HCT116 (cell line): ENCODE measurements around the gene PPFIBP1. TPM values are rescaled to one million over a fixed set of nuclear protein-coding genes. Genes with fewer than 3 reads are reported as not detected.

ENCODE experiments used
- ATAC-seq: fragments of 200-7000 bp; cut with Tn5 transposase; 2 replicates; pipeline ENCODE4 v1.9.1; 2020; ENCODE audit warnings: mild to moderate bottlenecking, moderate library complexity
- BruUV-seq: library from RNA; stranded (reverse); fragments of 400-500 nt; replicated peaks from 2 replicates; lab custom pipeline; 2021; lab: Mats Ljungman, UMichigan
- CTCF ChIA-PET: fragments of 300-600 bp; sonication (Branson Sonifier 250); formaldehyde crosslinking; loops from one replicate; lab custom pipeline; 2021; ENCODE audit warnings: antibody characterized with exemption; lab: Charles Lee
- POLR2A ChIA-PET: fragments of 300-600, 350-600 bp; sonication (Branson Sonifier 250); formaldehyde crosslinking; loops from one replicate; lab custom pipeline; 2021; ENCODE audit warnings: antibody characterized with exemption; lab: Charles Lee
- RAD21 ChIA-PET, 2 experiments: fragments of 300-600 bp; sonication (Branson Sonifier 250); formaldehyde crosslinking; loops; one replicate each; lab custom pipeline; 2023; ENCODE audit warnings: low total read pairs in 2 of 2; ENCODE audit not compliant: uncharacterized antibody in 2 of 2, unreplicated experiment in 2 of 2, low non-redundant PET in 1 of 2; lab: Charles Lee
- DNase-seq: peaks from one replicate; pipeline ENCODE4 v3.0.0-alpha.2; 2010; ENCODE audit warnings: low read depth, low spot score
- H2AFZ ChIP-seq: fragments of 200-600 bp; shearing (Covaris generic), sonication (generic); 2 replicates; pipeline ENCODE4 v1.6.1; 2017; ENCODE audit warnings: low read depth, mixed run types, mixed read lengths, antibody characterized with exemption, low read length; ENCODE audit not compliant: poor library complexity, severe bottlenecking
- H3K27ac ChIP-seq: 2 replicates; pipeline ENCODE4 v1.5.1; 2012; ENCODE audit warnings: low read depth, low read length
- H3K27me3 ChIP-seq: fragments of 200-600 bp; sonication (generic); 2 replicates; pipeline ENCODE4 v1.6.1; 2016; ENCODE audit warnings: mixed run types, low read length, mixed read lengths; ENCODE audit not compliant: insufficient read depth
- H3K36me3 ChIP-seq, 2 experiments: fragments of 200-500 bp in 1 of 2; fragments of 200-600 bp in 1 of 2; sonication (Bioruptor generic) in 1 of 2; sonication (generic) in 1 of 2; 2 replicates each; pipeline versions ENCODE4 v1.5.1 to v1.6.1; 2014 to 2016; ENCODE audit warnings: low read length in 2 of 2, inconsistent platforms in 1 of 2, mixed read lengths in 1 of 2, mixed run types in 1 of 2; ENCODE audit not compliant: insufficient read depth in 2 of 2, control insufficient read depth in 1 of 2
- H3K4me1 ChIP-seq, 2 experiments: fragments of 200-600 bp in 1 of 2; sonication (generic) in 1 of 2; 2 replicates each; pipeline versions ENCODE4 v1.5.1 to v1.6.1; 2012 to 2017; ENCODE audit warnings: low read length in 2 of 2, inconsistent platforms in 1 of 2, mild to moderate bottlenecking in 1 of 2, mixed read lengths in 1 of 2, mixed run types in 1 of 2, moderate library complexity in 1 of 2; ENCODE audit not compliant: insufficient read depth in 2 of 2, control insufficient read depth in 1 of 2
- H3K4me2 ChIP-seq: fragments of 200-600 bp; sonication (generic); 2 replicates; pipeline ENCODE4 v1.6.1; 2017; ENCODE audit warnings: mixed run types, low read length, mixed read lengths
- H3K4me3 ChIP-seq, 2 experiments: fragments of 200-600 bp in 1 of 2; sonication (generic) in 1 of 2; replicated peaks in 1 of 2; 2 replicates each; pipeline ENCODE4 v1.5.1; 2011 to 2016; ENCODE audit warnings: low read length in 2 of 2, control low read depth in 1 of 2, low read depth in 1 of 2, mild to moderate bottlenecking in 1 of 2, mixed read lengths in 1 of 2, mixed run types in 1 of 2
- H3K79me2 ChIP-seq: fragments of 200-600 bp; sonication (generic); 2 replicates; pipeline ENCODE4 v1.6.1; 2017; ENCODE audit warnings: mild to moderate bottlenecking, mixed run types, low read length, moderate library complexity, mixed read lengths; ENCODE audit not compliant: insufficient read depth
- H3K9ac ChIP-seq: fragments of 200-600 bp; sonication (generic); 2 replicates; pipeline ENCODE4 v1.6.1; 2016; ENCODE audit warnings: low read length, mixed read lengths
- H3K9me2 ChIP-seq: fragments of 200-600 bp; sonication (generic), shearing (Covaris generic); 2 replicates; pipeline ENCODE4 v1.6.1; 2017; ENCODE audit warnings: mixed run types, mild to moderate bottlenecking, moderate library complexity; ENCODE audit not compliant: insufficient read depth
- H3K9me3 ChIP-seq, 2 experiments: fragments of 200-500 bp in 1 of 2; fragments of 200-600 bp in 1 of 2; sonication (Bioruptor generic) in 1 of 2; sonication (generic) in 1 of 2; 2 replicates each; pipeline ENCODE4 v1.6.1; 2014 to 2017; ENCODE audit warnings: low read length in 2 of 2, mixed read lengths in 2 of 2, inconsistent platforms in 1 of 2, low read depth in 1 of 2, mild to moderate bottlenecking in 1 of 2, mixed run types in 1 of 2, moderate library complexity in 1 of 2; ENCODE audit not compliant: control insufficient read depth in 1 of 2, insufficient read depth in 1 of 2
- H4K20me1 ChIP-seq: fragments of 200-600 bp; sonication (generic), shearing (Covaris generic); 2 replicates; pipeline ENCODE4 v1.6.1; 2017; ENCODE audit warnings: mixed run types, mild to moderate bottlenecking, moderate library complexity; ENCODE audit not compliant: insufficient read depth
- CEBPB ChIP-seq: IDR thresholded peaks from 2 replicates; pipeline ENCODE4 v1.6.1; 2012; ENCODE audit warnings: low read depth
- EGR1 ChIP-seq: IDR thresholded peaks from 2 replicates; pipeline ENCODE4 v1.6.1; 2012; ENCODE audit warnings: low read depth
- ELF1 ChIP-seq: IDR thresholded peaks from 2 replicates; pipeline ENCODE4 v1.6.1; 2012; ENCODE audit warnings: low read depth, borderline replicate concordance
- EZH2 ChIP-seq: fragments of 200-600 bp; sonication (generic); IDR thresholded peaks from 2 replicates; pipeline ENCODE4 v1.6.1; 2017; ENCODE audit warnings: antibody characterized with exemption, mixed run types
- FOSL1 ChIP-seq: IDR thresholded peaks from 2 replicates; pipeline ENCODE4 v1.6.1; 2012; ENCODE audit warnings: low read depth
- JUND ChIP-seq: IDR thresholded peaks from 2 replicates; pipeline ENCODE4 v1.6.1; 2012
- POLR2AphosphoS5 ChIP-seq: IDR thresholded peaks from 2 replicates; pipeline ENCODE4 v1.6.1; 2011; ENCODE audit warnings: mild to moderate bottlenecking, low read depth, low read length, moderate library complexity
- REST ChIP-seq: IDR thresholded peaks from 2 replicates; pipeline ENCODE4 v1.6.1; 2012; ENCODE audit warnings: low read depth
- TCF7L2 ChIP-seq: IDR thresholded peaks from 2 replicates; pipeline ENCODE4 v1.7.0; 2011; ENCODE audit warnings: borderline replicate concordance, inconsistent platforms; ENCODE audit not compliant: insufficient read depth, insufficient read length; ENCODE audit errors: extremely low read depth
- ZFX ChIP-seq: fragments of 450-650 bp; IDR thresholded peaks from 2 replicates; pipeline ENCODE4 v1.6.1; 2017
- ZNF274 ChIP-seq: fragments of 200-500 bp; sonication (Bioruptor generic); IDR thresholded peaks from 2 replicates; pipeline ENCODE4 v1.6.1; 2014; ENCODE audit warnings: mild to moderate bottlenecking, low read depth, low read length, inconsistent platforms
- intact Hi-C: fragments of 100-400 bp; cut with micrococcal nuclease; formaldehyde crosslinking; loops from 2 replicates; pipeline ENCODE4 v1.10.0; 2022
- total RNA-seq: library from RNA; stranded (reverse); gene quantifications from one replicate; pipeline ENCODE4 v1.2.1, GENCODE V29; 2021; ENCODE audit not compliant: unreplicated experiment

Gene PPFIBP1
- total RNA-seq, 1 experiment from 2014 or later, result 102 TPM

- no TSS peak for BruUV-seq
- Histone ChIP-seq H3K4me2 (no peak overlapping the region), H3K27ac (no peak overlapping the region), H3K9me2 (no peaks in the 10 kb centered on the region), H2AFZ (no peak overlapping the region), H3K9ac (no peak overlapping the region), H3K27me3 (no peaks in the 10 kb centered on the region), H3K4me3 (no peak overlapping the region), H3K4me1 (no peaks in the 10 kb centered on the region), H3K9me3 (no peaks in the 10 kb centered on the region), H3K36me3 (peaks cover 0 to 10% of the 10 kb centered on the region in 2 experiments; a peak in 1 of 4 replicates), H3K79me2 (no peaks in the 10 kb centered on the region), H4K20me1 (no peaks in the 10 kb centered on the region)
- ATAC-seq (no peak), DNase-seq (no peak)
- ChIA-PET CTCF (no interaction called here), RAD21 (no interaction called here), POLR2A (no interaction called here)
- intact Hi-C loops, result no loop called here
- TF ChIP-seq ZNF274, result no peak
- no peak for TF ChIP-seq JUND
- no peak for TF ChIP-seq ZFX
- no peak for TF ChIP-seq EGR1
- no peak for TF ChIP-seq POLR2AphosphoS5
- TF ChIP-seq FOSL1, result no peak
- TF ChIP-seq TCF7L2, result no peak
- no peak for TF ChIP-seq CEBPB
Observed at GRCh38 chr12:27673101-27673718, 149.2 kb downstream of the PPFIBP1 start.

GRCh38 chr12:27674989-27675388, 151.0 kb downstream of the PPFIBP1 start:
- Histone ChIP-seq H4K20me1 (no peaks in the 10 kb centered on the region), H3K9me2 (no peaks in the 10 kb centered on the region), H3K36me3 (peaks cover 2 to 16% of the 10 kb centered on the region in 2 experiments; a peak in 3 of 4 replicates), H3K4me1 (no peaks in the 10 kb centered on the region), H2AFZ (no peak overlapping the region), H3K9ac (no peak overlapping the region), H3K9me3 (no peaks in the 10 kb centered on the region), H3K4me2 (no peak overlapping the region), H3K4me3 (no peak overlapping the region), H3K27ac (no peak overlapping the region), H3K79me2 (no peaks in the 10 kb centered on the region), H3K27me3 (no peaks in the 10 kb centered on the region)
- ChIA-PET RAD21 (no interaction called here), CTCF (no interaction called here), POLR2A (no interaction called here)
- no TSS peak for BruUV-seq
- ATAC-seq (no peak), DNase-seq (no peak)
- TF ChIP-seq REST (no peak), EZH2 (no peak), ELF1 (no peak), EGR1 (no peak)
- intact Hi-C loops, result no loop called here
